Right lobe of liver (tissue), 6 donors: Measurements from ENCODE around the gene SERPINB1. TPM values are rescaled to one million over a fixed set of nuclear protein-coding genes. Genes with fewer than 3 reads are reported as not detected.
"Not testable (repeated sequence)": the region's sequence is repeated elsewhere in the genome, so short reads cannot be mapped to it uniquely, and the experiment has no call there.

Experiments used
- ATAC-seq, 4 donors: fragments of 200-7000 bp; cut with Tn5 transposase; one replicate each; pipeline ENCODE4 v1.9.1; 2020; ENCODE audit warnings: mild to moderate bottlenecking in 4 of 4, moderate library complexity in 4 of 4
- DNase-seq, 3 donors: peaks; one replicate each; pipeline ENCODE4 v3.0.0-alpha.2; 2020
- H3K27ac ChIP-seq, 3 donors: fragments of 200-600 bp; one replicate each; pipeline ENCODE4 v1.8.0; 2022
- H3K27me3 ChIP-seq, 2 donors: fragments of 200-600 bp; one replicate each; pipeline ENCODE4 v1.8.0; 2022
- H3K36me3 ChIP-seq, 4 donors: fragments of 200-600 bp; sonication (generic) in 1 of 4; one replicate each; pipeline versions ENCODE4 v1.5.1 to v1.8.0; 2017 to 2022; ENCODE audit warnings: control low read depth in 1 of 4
- H3K4me1 ChIP-seq, 4 donors: fragments of 200-600 bp; sonication (generic) in 1 of 4; one replicate each; pipeline versions ENCODE4 v1.5.1 to v1.8.0; 2017 to 2022; ENCODE audit warnings: control low read depth in 1 of 4
- H3K4me3 ChIP-seq, 3 donors: fragments of 200-600 bp; one replicate each; pipeline ENCODE4 v1.8.0; 2022
- H3K9me3 ChIP-seq, 4 donors: fragments of 200-600 bp; sonication (generic) in 1 of 4; one replicate each; pipeline versions ENCODE4 v1.5.1 to v1.8.0; 2017 to 2022; ENCODE audit warnings: control low read depth in 1 of 4
- CTCF ChIP-seq, 4 donors: fragments of 200-600 bp in 3 of 4; fragments of 450-650 bp in 1 of 4; IDR thresholded peaks; one replicate each; pipeline versions ENCODE4 v1.5.1 to v1.8.0; 2016 to 2022; ENCODE audit warnings: antibody characterized with exemption in 4 of 4, mild to moderate bottlenecking in 2 of 4
- POLR2A ChIP-seq: fragments of 450-650 bp; IDR thresholded peaks from one replicate; pipeline ENCODE4 v1.6.1; 2017; ENCODE audit warnings: antibody characterized with exemption, mild to moderate bottlenecking
- WGBS: methylation state at CpG from one replicate; pipeline ENCODE4 v1.1.6; 2018; ENCODE audit warnings: low coverage, low lambda C conversion rate; ENCODE audit not compliant: insufficient coverage; ENCODE audit errors: missing lambda C conversion rate; 5-methylcytosine and 5-hydroxymethylcytosine counted together
- intact Hi-C, 2 donors: fragments of 100-400 bp; cut with DNase I; formaldehyde crosslinking; loops; one replicate each; pipeline versions ENCODE4 v1.11.2 to v1.14.1; 2022
- total RNA-seq, 6 experiments: library from RNA; depleted of rRNA in 2 of 6; stranded (reverse); fragments of >200 nt in 2 of 6; fragmentation: NEBNext Ultra II Directional in 3 of 6; extraction: Animal tissue kit (Norgen Biotek cat#: 25700) in 3 of 6; gene quantifications; one replicate each; pipeline versions ENCODE4 v1.1.0 to v1.2.4, GENCODE V29; 2016 to 2023
- donor health status: DM: no; HTN: yes; CAD: no.
- donor health status: DM: no; HTN: no; CAD: no.
- donor health status: DM: no; HTN: no; CAD: no.
- donor health status: DM: no; HTN: yes; CAD: no.
- donor health status: DM: no; HTN: yes; CAD: no.

The SERPINB1 gene
- total RNA-seq, 6 experiments from 2014 or later, result 7.2 to 44.6 (median 25.2) TPM

- Histone ChIP-seq H3K4me3 (no peak overlapping the region), H3K4me1 (no peaks in the 10 kb centered on the region), H3K36me3 (peaks cover 0 to 5% (median 1%) of the 10 kb centered on the region in 4 donors), H3K27me3 (no peaks in the 10 kb centered on the region), H3K9me3 (no peaks in the 10 kb centered on the region), H3K27ac (no peak overlapping the region)
- ATAC-seq (no peak), DNase-seq (no peak)
- no peak for TF ChIP-seq POLR2A
- TF ChIP-seq CTCF (IDR thresholded peaks at IDR 0.05), result no peak
- 82% methylated on average over 2 of the region's 2 CpGs for WGBS
- intact Hi-C loops, result no loop called here
Measured at GRCh38 chr6:2883673-2884072, 42.0 kb upstream of the SERPINB1 start.

- TF ChIP-seq CTCF (IDR thresholded peaks at IDR 0.05) (no peak), POLR2A (no peak)
- no peaks in the 10 kb centered on the region for H3K36me3 ChIP-seq
- peaks cover 0 to 15% (median 6%) of the 10 kb centered on the region in 4 donors for H3K4me1 ChIP-seq
- intact Hi-C loops, result no loop called here
- no peak for DNase-seq
- no peak overlapping the region for H3K4me3 ChIP-seq
- WGBS, result 47% methylated on average over 4 of the region's 4 CpGs
- no peaks in the 10 kb centered on the region for H3K9me3 ChIP-seq
- no peaks in the 10 kb centered on the region for H3K27me3 ChIP-seq
- H3K27ac ChIP-seq, result no peak overlapping the region
- ATAC-seq, result no peak
Measured at GRCh38 chr6:2881423-2881822, 39.8 kb upstream of the SERPINB1 start.

- H3K9me3 ChIP-seq, H3K27ac ChIP-seq, H3K27me3 ChIP-seq, intact Hi-C loops, H3K36me3 ChIP-seq, ATAC-seq, DNase-seq, H3K4me3 ChIP-seq: not testable (repeated sequence)
- peaks cover 0 to 18% (median 6%) of the 10 kb centered on the region in 4 donors for H3K4me1 ChIP-seq
- 51% methylated on average over 2 of the region's 2 CpGs for WGBS
Measured at GRCh38 chr6:2880156-2880555, 38.5 kb upstream of the SERPINB1 start.

GRCh38 chr6:2877960-2878359 lies 36.3 kb upstream of the SERPINB1 start:
- Histone ChIP-seq H3K9me3 (no peaks in the 10 kb centered on the region), H3K36me3 (no peaks in the 10 kb centered on the region), H3K27me3 (no peaks in the 10 kb centered on the region), H3K4me3 (no peak overlapping the region), H3K27ac (peak overlapping the region in 2 of 3 donors; percentile 14 to 95), H3K4me1 (peaks cover 0 to 21% (median 6%) of the 10 kb centered on the region in 4 donors)
- TF ChIP-seq CTCF (IDR thresholded peaks at IDR 0.05) (no peak), POLR2A (no peak)
- 94% methylated on average over 2 of the region's 2 CpGs for WGBS
- ATAC-seq, result no peak
- intact Hi-C loops, result no loop called here
- no peak for DNase-seq

GRCh38 chr6:2877057-2877882 lies 35.6 kb upstream of the SERPINB1 start:
- DNase-seq, result peak in 2 of 3 donors; percentile 59 to 79
- intact Hi-C loops, result no loop called here
- H3K4me1 ChIP-seq, result peaks cover 0 to 21% (median 6%) of the 10 kb centered on the region in 4 donors
- H3K27me3 ChIP-seq, result no peaks in the 10 kb centered on the region
- peak in 3 of 4 donors; percentile 11 to 60 (median 50) for ATAC-seq
- H3K9me3 ChIP-seq, result no peaks in the 10 kb centered on the region
- H3K27ac ChIP-seq, result peak overlapping the region; percentile 88 to 95 (median 89)
- H3K4me3 ChIP-seq, result peak overlapping the region; percentile 21 to 61 (median 44)
- TF ChIP-seq CTCF (IDR thresholded peaks at IDR 0.05) (no peak), POLR2A (no peak)
- 11% methylated on average over 5 of the region's 13 CpGs for WGBS
- H3K36me3 ChIP-seq, result no peaks in the 10 kb centered on the region
